ENCODE results near the gene POC1B.

POC1B gene

DNA sequence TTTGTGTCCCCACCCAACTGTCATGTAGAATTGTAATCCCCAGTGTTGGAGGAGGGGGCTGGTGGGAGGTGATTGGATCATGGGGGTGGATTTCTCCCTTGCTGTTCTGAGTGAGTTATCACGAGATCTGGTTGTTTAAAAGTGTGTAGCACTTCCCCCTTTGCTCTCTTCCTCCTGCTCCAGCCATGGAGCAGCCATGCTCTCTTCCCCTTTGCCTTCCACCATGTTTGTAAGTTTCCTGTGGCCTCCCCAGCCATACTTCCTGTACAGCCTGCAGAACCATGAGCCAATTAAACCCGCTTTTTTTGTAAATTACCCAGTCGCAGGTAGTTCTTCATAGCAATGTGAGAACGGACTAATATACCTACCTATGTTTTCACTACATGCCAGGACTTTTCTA, 2.6 kb upstream of the POC1B start:
- H3K27ac ChIP-seq (ENCODE audit: low read depth, low read length, poor library complexity, severe bottlenecking) = no peak overlapping the region
- H3K27me3 ChIP-seq (ENCODE audit: insufficient read depth, low read length) = no peaks in the 10 kb centered on the region
- no peak for TF ChIP-seq EZH2 (IDR thresholded peaks at IDR 0.05; ENCODE audit: borderline replicate concordance, low read length)
- TF ChIP-seq CTCF (IDR thresholded peaks at IDR 0.05; ENCODE audit: low read length) = no peak
- H2AFZ ChIP-seq (ENCODE audit: low read length) = no peak overlapping the region
- H4K20me1 ChIP-seq (ENCODE audit: insufficient read depth, low read length) = no peaks in the 10 kb centered on the region
- H3K4me2 ChIP-seq (ENCODE audit: low read length) = peak overlapping the region; percentile 43
- no peaks in the 10 kb centered on the region for H3K9me2 ChIP-seq (ENCODE audit: low read depth, low read length)
- peaks cover 10% of the 10 kb centered on the region for H3F3A ChIP-seq (ENCODE audit: insufficient read depth, low read length)
- H3K4me1 ChIP-seq (ENCODE audit: insufficient read depth, low read length, severe bottlenecking) = peaks cover 25% of the 10 kb centered on the region
- no peaks in the 10 kb centered on the region for H3K79me2 ChIP-seq (ENCODE audit: insufficient read depth, low read length)
- H3K36me3 ChIP-seq (ENCODE audit: insufficient read depth, low read length) = no peaks in the 10 kb centered on the region
- H3K9ac ChIP-seq (ENCODE audit: low read length) = no peak overlapping the region
- no peaks in the 10 kb centered on the region for H3K9me3 ChIP-seq (ENCODE audit: low read length)
- H3K4me3 ChIP-seq (ENCODE audit: low read depth, low read length, poor library complexity, severe bottlenecking) = no peak overlapping the region

GRCh38 chr12:89525305-89525823, 483 bp downstream of the POC1B start:
- Histone ChIP-seq H3K9ac (ENCODE audit: low read length) (peak overlapping the region; percentile 78), H3K4me2 (ENCODE audit: low read length) (peak overlapping the region; percentile 90), H4K20me1 (ENCODE audit: insufficient read depth, low read length) (no peaks in the 10 kb centered on the region), H3K9me2 (ENCODE audit: low read depth, low read length) (no peaks in the 10 kb centered on the region), H3K9me3 (ENCODE audit: low read length) (no peaks in the 10 kb centered on the region), H3K36me3 (ENCODE audit: insufficient read depth, low read length) (peaks cover 9% of the 10 kb centered on the region), H3K27me3 (ENCODE audit: insufficient read depth, low read length) (no peaks in the 10 kb centered on the region), H3K4me3 (ENCODE audit: low read depth, low read length, poor library complexity, severe bottlenecking) (peak overlapping the region; percentile 91), H3K27ac (ENCODE audit: low read depth, low read length, poor library complexity, severe bottlenecking) (peak overlapping the region; percentile 58), H3K79me2 (ENCODE audit: insufficient read depth, low read length) (0 out of 2 replicates have a peak, but pooled peaks cover 6% of the 10 kb centered on the region), H2AFZ (ENCODE audit: low read length) (peak overlapping the region; percentile 10), H3F3A (ENCODE audit: insufficient read depth, low read length) (peaks cover 10% of the 10 kb centered on the region), H3K4me1 (ENCODE audit: insufficient read depth, low read length, severe bottlenecking) (peaks cover 46% of the 10 kb centered on the region)
- TF ChIP-seq CTCF (IDR thresholded peaks at IDR 0.05; ENCODE audit: low read length) = no peak
- TF ChIP-seq EZH2 (IDR thresholded peaks at IDR 0.05; ENCODE audit: borderline replicate concordance, low read length) = no peak

- H2AFZ ChIP-seq (ENCODE audit: low read length) = peak within 1 kb of the TSS; percentile 10
- H4K20me1 ChIP-seq (ENCODE audit: insufficient read depth, low read length) = no peaks in the 10 kb centered on the region
- peaks cover 10% of the 10 kb centered on the region for H3F3A ChIP-seq (ENCODE audit: insufficient read depth, low read length)
- H3K9me3 ChIP-seq (ENCODE audit: low read length) = no peaks in the 10 kb centered on the region
- peak within 1 kb of the TSS; percentile 58 for H3K27ac ChIP-seq (ENCODE audit: low read depth, low read length, poor library complexity, severe bottlenecking)
- H3K79me2 ChIP-seq (ENCODE audit: insufficient read depth, low read length) = 0 out of 2 replicates have a peak, but pooled peaks cover 6% of the 10 kb centered on the region
- peaks cover 46% of the 10 kb centered on the region for H3K4me1 ChIP-seq (ENCODE audit: insufficient read depth, low read length, severe bottlenecking)
- peak within 1 kb of the TSS; percentile 91 for H3K4me3 ChIP-seq (ENCODE audit: low read depth, low read length, poor library complexity, severe bottlenecking)
- TF ChIP-seq EZH2 (IDR thresholded peaks at IDR 0.05; ENCODE audit: borderline replicate concordance, low read length) (no peak), CTCF (IDR thresholded peaks at IDR 0.05; ENCODE audit: low read length) (peak; percentile 70)
- H3K9ac ChIP-seq (ENCODE audit: low read length) = peak within 1 kb of the TSS; percentile 78
- peaks cover 9% of the 10 kb centered on the region for H3K36me3 ChIP-seq (ENCODE audit: insufficient read depth, low read length)
- no peaks in the 10 kb centered on the region for H3K9me2 ChIP-seq (ENCODE audit: low read depth, low read length)
- no peaks in the 10 kb centered on the region for H3K27me3 ChIP-seq (ENCODE audit: insufficient read depth, low read length)
- H3K4me2 ChIP-seq (ENCODE audit: low read length) = peak within 1 kb of the TSS; percentile 90
Measured at GRCh38 chr12:89524541-89525304, 1.1 kb downstream of the POC1B start, which contains the start of gene GALNT4. Gene GALNT4, minus strand, starts transcription at chr12:89524796. Its CDS starts 247 bp downstream, at chr12:89524549.

Data from OCI-LY1 (cell line).